GM12873 (cell line): ENCODE results near the gene PARVB.

Experiments
- CTCF ChIP-seq: IDR thresholded peaks from 2 replicates; pipeline ENCODE4 v1.5.1; 2012; ENCODE audit warnings: low read depth, mild to moderate bottlenecking, moderate library complexity, low read length, control low read depth; ENCODE audit not compliant: insufficient read depth; ENCODE audit errors: missing control alignments

Gene PARVB

GRCh38 chr22:44049486-44050231 is 25.6 kb downstream of the PARVB start:
- TF ChIP-seq CTCF, result no peak

DNA sequence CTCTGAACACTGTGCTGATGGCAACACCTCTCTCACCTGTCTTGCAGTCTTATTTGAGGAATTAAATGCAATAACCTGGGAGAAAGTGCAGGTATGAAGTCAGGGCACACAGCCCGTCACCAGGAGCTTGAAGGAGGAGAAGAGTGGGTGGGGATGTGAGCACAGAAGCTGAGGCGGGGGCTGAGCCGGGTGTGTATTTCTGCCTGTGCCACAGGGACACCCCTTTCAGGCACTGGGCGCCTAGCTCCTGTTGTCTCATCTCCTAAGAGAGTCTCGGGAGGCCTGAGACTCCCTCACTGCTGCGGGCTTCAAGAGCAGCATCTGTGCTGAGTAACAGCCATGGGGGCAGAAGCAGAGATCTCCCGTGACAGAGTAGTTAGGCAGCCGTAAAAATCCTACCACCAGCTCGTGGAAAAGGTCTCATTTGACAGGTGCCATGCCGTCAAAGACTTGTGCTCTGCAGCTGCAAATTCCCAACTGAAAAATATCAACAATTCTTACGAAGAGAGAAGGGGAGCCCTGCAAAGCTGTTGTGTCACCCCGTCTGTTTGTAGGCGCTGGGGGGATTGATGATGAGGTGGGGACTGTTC is 26.8 kb downstream of the PARVB start:
- no peak for TF ChIP-seq CTCF

DNA sequence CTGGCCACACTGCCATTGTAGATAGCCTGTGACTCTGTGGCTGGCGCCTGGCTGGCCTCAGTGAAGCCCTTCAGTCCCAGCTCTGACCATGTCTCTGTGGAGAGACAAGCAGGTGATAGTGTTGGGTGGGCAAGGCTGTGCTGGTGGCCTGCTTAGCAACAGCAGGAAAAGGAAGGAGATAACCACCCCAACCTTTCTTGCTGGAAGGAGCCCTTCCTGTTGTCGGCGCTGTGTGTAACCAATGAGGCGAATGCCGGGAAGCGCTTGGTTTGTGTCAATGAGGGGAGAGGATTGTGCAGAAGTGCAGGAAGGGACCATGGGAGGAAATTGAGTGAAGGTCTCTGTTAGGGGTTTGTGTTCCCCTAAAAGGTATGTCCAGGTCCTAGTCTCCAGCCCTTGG is 27.3 kb downstream of the PARVB start:
- no peak for TF ChIP-seq CTCF

DNA sequence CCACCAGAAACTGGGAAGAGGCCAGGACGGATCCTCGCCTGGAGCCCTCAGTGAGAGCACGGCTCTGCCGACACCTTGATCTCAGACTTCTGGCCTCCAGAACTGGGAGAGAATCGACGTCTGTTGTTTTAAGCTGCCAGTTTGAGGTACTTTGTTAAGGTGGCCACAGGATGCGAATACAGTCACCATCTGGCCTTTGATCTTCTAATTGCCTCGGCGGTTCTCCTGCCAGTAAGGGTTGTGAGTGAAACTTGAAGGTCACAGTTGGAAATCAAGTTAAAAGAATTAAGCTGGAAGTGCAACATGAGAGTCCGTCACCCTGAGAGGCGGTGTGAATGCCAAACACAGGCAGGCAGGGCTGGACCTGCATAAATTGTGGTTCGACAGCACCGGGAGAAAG is 27.9 kb downstream of the PARVB start:
- TF ChIP-seq CTCF, result no peak

DNA sequence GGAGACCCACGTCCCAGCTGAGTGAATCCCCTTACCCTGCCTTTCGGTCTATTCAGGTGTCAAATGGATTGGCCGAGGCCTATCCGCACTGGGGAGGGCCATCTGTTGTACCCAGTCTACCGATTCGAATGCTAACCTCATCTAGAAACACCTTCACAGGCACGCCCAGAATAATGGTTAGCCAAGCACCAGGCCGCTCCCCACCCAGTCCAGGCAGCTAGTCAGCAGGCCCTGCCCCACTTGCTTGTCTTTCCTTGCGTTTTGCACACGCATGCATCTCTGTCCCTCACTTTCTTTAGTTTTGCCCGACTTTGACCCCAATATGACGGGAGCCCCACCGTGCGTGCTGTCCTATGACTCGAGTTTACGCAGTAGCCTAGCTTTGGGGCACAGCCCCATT is 31.7 kb downstream of the PARVB start:
- no peak for TF ChIP-seq CTCF

- no peak for TF ChIP-seq CTCF
Measured at GRCh38 chr22:44057401-44057987, 33.4 kb downstream of the PARVB start.
